ENCODE data around the gene OLFML1.

- TF ChIP-seq RFX5 (IDR thresholded peaks at IDR 0.05; ENCODE audit: borderline replicate concordance, low read depth, low read length) (no peak), EZH2 (IDR thresholded peaks at IDR 0.05; ENCODE audit: low read depth, low read length, severe bottlenecking) (no peak), CTCF (IDR thresholded peaks at IDR 0.05; ENCODE audit: control extremely low read depth in 1 of 3, insufficient read depth in 1 of 3, low read depth in 1 of 3, low read length in 3 of 3) (no peak), SP4 (IDR thresholded peaks at IDR 0.05; ENCODE audit: low read length) (no peak), POLR2A (IDR thresholded peaks at IDR 0.05; ENCODE audit: control extremely low read depth in 1 of 2, low read depth in 2 of 2, low read length in 2 of 2) (no peak), POLR2AphosphoS5 (IDR thresholded peaks at IDR 0.05; ENCODE audit: low read depth, low read length) (no peak)
Observed at GRCh38 chr11:7449211-7449840, 36.0 kb upstream of the OLFML1 start.
